T-helper 2 cell (primary cell): ENCODE data around the gene APOM.

Source experiments
- DNase-seq, 5 experiments: peaks; one replicate each; pipeline versions ENCODE4 v3.0.0 to v3.0.0-alpha.2; 2012 to 2022

Gene APOM

DNA sequence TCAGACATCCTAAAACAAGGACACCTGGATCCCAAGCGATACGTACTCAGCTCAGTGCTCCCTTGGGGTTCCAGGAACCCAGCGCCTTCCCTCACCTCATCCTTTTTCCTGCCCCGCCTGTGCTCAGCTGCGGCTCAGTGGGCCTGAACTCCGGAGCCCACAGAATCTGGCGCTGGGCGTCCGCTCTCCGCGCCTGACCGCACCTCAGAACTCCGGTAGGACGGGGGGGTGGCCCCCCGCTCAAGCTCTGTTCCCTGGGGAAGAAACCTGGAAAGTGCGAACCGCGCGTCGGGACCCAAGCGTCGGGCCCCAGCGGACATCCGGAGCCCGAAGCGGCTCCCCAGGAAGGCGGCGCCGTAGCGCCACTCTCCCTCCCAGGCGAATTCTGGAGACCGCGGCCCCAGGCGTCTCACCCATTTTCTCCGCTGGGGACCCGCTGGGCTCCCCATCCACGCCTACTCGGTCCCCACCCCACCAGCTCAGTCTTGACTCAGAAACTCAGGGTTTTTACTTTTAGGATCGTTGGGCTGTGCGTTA, 25.5 kb downstream of the APOM start:
- peak in 3 of 5 experiments; percentile 25 to 51 (median 38) for DNase-seq

DNA sequence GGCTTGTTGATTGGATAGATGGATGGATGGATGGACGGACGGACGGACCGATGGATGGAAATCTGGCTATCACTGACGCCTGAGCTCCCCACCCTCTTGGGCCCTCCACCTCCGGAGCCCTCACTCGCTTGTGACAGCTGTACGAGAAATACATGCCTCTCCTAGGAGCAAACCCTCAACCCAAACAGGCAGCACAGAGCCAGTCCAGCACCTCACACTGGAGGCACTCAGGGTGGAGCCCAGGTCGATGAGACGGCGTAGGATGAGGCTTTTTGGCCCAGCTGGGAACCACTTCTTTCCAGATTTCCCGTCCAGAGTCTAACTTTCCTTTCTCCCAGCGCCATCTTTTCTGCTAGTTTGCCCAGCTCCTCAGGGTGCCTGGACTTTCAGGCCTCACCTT, 27.9 kb downstream of the APOM start:
- no peak for DNase-seq

DNA sequence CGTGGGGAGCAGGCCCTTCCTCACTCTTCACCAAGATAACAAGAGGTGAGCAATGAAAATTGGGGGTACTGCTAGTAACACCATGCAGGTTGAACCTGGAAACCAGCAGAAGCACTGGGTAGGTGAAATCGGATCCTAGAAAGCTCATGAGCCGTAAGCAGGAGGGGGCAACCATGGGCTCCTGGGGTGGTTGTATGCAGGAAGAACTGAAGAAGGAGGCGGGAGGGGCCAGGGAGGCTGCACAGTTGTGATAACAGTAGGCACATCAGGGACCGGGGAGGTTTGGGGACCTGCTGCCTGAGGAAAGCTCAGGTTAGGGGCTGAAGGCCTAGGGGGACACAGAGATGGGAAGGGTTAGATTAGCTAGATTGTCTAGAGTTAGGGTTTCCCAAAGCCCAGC, 30.8 kb downstream of the APOM start:
- no peak for DNase-seq

DNA sequence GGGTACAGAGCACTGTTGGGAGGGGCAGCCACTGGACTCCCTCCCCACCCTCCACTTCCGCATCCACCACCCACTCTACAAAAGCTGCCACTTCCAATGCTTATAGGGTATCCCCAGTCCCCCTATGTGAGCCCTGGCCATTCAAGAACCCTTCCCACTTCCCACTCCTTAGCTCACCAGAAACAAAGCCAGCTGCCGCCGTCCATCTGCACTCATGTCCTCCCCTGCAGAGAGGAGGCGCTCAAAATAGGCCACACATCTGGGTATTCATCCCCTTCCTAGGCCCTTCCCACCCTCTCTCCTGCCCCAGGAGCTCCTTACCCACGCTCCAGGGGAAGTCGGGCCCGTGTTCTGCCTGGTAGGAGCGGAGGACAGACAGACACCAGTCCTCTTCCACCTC, 31.6 kb downstream of the APOM start:
- no peak for DNase-seq

DNA sequence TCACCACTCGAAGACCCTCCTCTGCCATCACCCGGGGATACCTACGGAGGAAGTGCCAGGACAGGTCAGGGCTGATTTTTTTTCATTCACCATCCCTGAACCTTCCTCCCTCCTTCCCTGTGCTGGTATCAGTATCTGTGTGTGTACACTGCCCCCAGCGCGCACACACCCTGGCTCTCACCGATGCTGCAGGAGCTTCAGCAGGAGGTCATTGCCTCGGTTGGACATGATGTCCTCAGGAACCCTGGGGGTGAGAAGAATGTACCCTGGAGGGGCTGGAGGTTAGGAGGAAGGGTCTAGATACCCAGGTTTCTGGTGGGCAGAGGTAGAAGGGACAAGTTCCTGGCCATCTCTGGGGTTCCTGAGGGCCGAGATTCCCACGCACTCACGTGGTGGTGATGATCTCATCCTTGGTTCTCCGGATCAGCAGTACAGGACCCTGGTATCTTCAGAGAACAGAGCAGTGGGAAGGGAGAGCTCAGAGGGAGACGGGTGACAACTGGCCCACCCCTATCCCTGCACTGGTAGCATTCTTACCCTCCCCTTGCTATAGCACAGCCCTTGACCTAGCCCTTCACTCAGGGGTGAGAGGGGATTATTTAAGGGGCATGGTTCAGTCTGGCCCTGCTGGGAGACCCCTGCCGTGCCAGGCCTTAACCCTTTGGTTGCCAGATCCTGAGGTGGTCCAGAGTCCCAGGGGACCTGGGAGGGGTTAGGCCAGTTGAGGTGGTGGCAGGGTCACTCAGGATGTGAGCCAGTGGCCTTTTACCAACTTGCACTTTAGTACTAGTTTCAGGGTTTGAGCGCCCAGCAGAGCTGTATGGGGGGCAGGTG, 32.4 kb downstream of the APOM start:
- DNase-seq: no peak

DNA sequence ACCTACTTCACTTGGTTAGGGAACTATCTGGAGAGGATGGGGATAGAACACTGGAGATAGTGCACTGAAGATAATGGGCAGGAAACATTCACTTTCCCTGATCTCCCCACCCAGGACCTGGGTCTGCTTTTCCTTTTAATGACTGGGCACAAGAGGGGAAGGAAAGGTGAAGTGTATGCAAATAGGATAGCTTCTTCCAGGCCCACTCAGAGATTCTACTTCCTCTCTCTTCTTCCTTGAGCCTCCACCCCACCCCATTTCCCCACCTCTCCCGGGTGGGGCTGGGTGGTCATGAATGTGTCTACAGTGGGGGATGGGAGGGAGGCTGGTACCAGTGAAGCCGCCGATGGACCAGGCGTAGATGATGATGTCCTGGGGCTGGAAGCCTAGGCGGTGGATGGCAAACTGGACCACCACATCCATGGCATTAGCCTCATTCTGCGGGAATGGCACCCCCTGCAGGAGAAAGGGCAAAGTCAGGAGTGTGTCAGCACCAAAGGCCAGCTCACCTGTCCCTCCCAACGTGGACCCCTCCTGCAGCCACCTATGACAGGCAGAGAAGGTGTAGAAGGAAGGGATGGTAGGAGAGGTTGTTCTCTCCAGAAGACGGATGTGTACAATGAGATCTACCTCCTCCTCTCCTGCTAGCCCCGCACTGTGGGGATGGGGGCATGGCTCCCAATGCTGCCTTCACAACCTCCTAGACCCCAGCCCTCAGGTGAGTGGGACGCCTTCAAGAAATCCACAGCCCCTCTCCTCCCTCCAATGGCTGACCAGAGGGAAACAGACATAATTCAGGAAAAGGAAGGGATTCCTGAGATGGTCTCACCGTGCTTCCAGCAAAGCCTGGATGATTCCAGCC, 33.8 kb downstream of the APOM start:
- no peak for DNase-seq

DNA sequence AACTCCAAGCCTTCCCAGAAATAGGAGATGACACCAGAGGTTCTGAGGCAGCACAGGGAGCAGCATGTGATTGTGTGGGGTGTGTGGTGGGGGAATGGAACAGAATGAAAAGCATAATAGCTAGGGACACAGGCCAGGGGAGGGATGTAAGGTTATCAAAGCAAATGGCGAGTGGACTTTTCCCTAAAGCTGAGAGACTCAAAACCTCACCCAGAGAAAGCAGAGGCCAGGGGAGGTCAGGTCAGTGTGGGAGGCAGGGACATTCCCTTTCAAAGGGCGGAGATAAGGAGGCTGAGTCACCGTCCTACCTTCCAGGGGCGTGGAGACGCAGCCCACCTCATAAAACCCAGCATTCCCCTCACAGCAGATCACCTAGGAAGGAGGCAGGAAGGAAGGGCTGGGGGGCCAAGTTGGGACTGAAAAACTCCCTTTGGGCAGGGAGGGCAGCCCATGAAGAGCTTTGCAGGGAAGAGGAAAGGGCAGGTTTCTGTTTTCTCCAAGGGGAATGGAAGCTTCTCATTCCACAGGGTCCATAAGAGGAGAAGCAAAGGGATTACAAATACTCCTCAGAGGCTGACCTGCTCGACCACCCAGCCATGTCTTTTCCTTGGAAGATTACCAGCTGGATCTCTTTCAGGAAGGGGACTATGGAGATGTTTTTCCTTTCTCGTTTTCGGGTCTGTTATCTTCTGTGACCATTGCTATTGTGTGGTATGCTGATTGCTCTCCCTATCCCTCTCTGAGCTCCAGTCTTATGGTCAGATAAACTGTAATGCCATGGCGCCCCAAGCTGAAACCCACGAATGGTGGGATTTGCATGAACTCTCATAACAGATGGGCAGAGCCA, 34.8 kb downstream of the APOM start:
- no peak for DNase-seq

DNA sequence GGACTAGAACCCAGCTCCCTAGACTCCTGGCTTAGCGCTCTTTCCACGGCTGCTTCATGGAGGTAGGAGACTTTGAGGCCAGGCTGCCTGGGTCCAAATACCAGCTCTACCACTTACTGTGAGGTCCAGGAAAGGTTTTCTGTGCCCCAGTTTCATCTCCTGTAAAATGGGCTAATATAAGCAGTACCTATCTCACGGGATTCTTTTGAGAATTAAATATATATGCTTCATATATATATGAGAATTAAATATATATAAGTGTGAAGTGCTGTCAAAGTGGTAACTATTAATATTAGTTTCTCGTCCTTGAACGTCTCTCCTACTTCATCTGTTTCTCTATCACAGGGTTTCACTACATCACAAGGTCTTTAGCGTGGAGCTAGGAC, 35.4 kb downstream of the APOM start:
- DNase-seq: no peak

DNA sequence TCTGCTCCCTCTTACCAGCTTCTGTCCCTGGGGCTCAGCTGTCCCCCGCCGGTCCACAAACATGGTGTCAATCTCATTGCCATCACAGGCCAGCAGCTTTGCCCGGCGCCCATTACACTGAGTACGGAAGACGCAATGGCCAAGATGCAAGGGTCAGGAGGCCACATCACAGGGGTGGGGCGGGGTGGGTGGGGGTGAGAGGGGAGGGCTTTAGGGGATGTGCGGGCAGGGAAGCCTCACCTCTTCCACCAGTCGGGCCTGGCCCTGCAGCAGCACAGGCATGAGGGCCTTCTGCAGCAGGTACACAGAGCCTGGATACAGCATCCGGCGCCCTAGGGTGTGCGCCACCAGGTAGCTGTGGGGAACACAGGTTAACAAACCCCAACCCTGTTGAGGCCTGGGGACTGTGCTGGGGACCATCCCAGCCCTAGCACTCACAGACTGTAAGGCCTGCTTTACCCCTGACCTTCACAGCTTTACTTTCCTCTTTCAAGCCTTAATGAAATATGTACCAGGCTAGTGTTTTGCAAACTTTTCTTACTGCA, 35.9 kb downstream of the APOM start:
- no peak for DNase-seq

DNA sequence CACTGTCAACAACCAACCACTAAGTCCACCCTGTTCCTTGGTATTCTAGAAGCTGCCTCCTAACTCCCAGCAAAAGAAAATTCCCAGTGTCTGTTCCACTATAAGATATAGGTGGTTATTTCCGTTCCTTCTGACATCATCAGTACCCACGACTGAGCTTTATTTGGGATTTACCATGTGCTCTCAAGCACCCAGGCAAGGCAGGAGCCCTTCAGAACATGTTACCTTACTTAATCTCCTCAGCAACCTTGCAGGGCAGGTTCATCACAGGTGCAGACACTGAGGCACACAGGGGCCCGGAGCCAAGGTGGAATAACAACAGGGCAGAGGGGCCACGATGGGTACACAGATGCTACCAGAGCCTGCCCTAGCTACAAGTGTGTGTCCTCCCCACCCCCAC, 36.7 kb downstream of the APOM start:
- no peak for DNase-seq

DNA sequence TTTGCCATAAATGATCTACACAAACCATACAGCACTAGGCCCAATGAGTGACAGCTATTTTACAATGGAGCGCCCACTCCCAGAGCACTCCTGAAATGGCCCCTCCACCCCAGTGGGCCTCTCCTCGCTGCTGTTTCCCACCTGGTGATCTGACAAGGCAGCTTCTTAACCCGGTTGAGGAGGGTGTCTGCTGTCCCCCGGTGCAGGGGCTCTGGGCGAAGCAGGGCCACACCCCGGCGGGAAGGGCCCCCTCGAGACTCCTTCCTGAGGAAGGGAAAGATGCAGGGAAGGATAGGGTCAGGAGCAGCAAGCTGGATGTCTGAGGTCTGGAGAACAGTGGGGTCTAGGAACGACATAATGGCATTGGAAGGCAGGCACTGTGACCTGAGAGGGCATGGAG, 37.2 kb downstream of the APOM start:
- DNase-seq: no peak

DNA sequence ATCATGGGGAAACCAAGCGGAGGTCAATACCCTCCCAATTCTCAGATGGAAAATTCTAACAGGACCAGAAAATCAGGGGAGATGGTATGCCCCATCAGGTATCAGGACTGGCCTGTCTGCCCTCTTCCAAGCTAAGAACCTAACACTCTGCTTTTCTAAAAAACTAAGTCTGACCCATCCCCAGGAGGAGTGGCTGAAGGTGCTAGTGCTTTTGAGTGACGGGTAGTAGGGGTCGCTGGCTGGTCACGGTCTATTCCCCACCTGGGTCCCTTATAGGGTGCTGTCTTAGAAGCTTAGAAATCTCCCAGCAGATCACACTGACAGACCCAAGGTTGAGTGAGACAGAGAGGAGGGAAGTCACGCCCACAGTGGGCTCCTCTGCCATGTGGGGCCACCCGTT, 37.8 kb downstream of the APOM start:
- no peak for DNase-seq

DNA sequence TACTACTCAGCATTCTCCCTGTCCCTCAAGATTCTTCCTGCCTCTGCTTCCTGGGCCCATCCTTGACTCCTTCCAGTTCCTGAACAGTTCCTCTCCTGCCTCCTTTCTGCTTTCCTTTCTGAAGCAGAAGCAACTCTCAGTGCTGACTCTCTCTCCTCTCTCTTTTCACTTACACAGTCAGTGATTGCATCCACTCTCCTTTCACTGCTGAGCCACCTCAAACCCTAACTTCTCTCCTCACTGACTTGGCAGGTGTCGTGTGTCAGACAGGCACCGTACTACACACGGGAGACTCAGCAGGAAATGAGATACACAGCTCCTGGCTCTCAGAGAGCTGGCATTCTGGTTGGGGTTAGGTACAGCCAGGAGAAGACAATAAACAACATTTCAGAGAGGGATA, 41.9 kb downstream of the APOM start:
- DNase-seq: peak in 1 of 5 experiments; percentile 49

DNA sequence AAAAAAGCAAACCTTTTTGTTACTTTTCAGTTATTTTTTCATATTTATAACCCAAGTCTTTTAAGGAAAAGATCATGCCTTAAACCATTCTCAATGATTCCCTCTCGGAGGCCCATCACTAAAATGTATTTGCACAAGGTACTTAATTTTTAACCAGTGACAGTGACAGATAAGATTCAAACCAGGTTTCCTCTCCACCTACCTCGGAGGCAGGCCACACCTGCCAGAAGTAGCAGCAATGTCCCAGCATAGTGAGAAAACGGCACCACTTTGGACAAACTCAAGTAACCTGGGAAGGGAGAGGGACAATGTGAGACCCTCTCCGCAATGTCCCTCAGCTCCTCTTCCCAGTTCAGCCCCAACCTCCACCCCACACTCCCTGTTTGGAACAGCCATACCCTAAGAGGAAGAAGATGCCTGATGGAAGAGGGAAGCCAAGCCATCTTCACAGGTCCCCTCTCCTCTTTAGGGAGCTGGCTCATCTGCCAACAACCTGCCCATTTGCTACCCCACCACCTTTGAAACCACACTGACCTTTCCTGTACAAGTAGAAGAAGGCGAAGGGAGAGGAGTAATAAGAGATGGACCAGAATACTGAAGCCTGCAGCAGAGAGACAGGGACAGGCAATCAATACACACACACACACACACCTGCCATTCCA, 45.2 kb downstream of the APOM start:
- DNase-seq: no peak

DNA sequence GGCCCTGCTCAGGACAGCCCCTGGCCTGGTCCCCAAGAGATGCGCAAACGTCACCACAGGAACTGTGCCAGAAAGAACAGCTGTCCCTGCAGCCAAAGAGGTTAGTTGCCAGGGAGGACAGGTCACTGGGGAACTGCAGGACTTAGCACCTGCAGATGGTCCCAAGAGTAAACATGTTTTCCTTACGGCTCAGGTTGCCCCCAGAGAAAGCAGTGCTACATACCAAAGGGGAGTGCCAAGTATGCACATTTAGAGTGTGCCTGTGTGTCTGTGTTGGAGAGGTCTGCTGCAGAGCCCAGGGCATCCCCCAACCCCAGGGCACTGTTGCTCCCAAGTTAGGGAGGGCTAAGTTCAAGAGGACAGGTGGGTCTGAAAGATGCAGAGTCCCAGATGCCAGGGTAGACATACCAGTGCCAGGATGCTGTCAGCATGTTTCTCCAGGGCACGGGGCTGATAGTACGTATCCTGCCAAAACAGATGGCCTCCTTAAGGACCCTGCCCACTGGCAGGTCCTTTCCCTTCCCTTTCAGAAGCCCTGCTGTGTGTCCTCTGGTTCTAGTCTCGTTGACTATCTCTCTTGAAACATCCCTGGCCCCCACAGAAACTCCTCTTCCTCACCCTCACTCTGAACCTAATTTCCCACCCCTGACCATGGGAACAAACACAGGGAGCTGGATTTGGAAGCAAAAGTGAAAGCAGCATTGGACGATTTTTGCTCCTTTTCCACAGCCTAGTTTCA, 46.1 kb downstream of the APOM start:
- DNase-seq: no peak

DNA sequence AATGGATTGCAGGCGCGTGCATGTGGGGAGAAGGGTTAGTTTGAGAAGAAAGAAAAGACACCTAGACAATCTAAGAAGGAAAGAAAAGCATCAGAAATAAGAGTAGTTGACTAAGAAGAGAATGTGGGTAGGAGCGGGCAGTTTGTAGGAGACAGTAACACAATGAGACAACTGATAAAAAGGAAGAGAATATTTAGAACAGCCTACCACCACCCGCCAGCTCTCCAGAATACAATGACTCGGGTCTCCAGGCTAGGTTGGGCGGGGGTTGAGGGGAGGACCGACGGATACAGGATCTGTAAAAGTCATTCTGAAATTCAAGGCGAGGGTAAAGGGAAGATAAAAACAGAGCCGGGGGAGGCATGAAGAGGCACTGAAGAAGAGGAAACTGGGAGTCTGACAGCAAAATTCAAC, 46.7 kb downstream of the APOM start:
- DNase-seq: peak in 2 of 5 experiments; percentile 6 to 42

DNA sequence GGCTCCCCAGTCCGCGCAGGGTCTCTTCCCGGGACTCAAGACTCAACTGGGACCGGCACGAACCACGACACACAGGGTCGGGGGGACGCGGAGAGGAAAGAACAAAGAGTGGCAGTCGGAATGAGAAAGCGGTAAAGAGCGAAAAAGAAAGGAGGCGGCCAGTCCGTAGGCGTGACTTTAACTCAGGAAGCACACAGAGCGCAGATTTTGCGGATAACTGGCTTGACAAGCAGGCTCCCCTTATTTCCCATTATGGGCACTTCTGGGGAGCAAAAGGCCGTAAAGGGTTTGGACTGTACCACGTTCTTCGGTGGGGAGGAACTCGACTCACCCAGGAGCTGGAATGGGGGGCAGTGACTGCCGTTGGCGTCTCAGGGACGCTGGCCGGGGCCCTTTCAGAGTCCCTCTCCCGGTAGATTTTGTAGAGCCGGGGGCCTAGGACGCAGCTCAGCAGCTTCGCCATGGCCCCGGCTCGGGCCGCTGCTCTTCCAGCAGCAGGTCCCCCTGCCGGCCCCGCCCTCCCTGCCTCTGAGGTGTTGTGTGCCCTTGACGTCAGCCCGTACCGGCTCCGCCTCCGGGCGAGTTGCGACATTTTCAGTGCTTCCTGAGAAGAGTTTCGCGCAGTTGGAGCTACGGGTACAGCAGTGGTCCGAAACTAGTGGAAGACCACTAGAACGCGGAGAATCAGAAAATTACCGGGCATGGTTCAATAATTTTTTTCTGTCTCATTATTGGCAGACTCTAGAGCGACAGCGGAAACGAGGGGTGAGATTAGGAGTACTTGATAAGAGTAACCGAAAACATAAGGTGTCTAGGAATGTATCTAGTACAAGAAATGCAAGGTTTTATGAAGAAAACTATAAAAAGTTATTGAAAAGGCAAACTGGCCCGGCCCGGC, 47.4 kb downstream of the APOM start, which contains the start of gene ABHD16A:
Gene ABHD16A (minus strand): TSS at position 506 of the 898 bp plus-strand sequence. CDS start 43 bp downstream, at position 463.
- DNase-seq: peak; percentile 90 to 99 (median 95)

DNA sequence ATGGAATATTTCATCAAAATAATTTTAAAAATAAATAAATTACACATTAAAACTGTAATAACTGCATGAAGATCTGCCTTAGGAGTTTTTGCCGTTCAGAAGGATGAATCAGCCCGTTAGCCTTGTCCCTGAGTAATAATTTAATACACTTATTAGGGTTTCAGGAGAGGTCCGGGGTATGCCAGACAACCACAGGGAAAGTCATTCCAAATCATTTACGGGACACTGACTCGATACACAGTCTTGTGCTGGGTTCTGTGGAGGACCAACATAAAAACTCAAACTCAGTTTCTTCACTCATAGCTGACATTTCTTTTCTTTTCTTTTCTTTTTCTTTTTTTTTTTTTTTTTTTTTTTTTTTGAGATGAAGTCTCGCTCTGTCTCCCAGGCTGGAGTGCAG, 50.2 kb downstream of the APOM start:
- DNase-seq: no peak

DNA sequence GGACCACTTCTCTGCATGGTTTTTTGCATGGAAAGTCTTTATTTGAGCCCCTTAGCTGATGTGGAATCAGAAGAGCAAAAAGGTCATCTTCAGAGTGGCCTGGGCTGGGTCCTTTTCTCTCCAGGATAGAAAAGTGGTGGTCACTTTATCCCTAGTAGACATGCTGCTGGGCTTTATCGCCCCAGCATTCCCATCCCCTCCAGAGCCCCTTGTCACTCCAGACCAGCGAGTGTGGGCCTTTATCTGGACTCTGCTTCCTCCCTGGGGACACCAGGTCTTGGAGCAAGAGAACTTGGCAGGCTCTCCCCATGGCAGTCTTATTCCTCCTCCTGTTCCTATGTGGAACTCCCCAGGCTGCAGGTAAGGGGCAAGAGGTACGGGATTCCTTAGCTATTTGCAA, 50.9 kb downstream of the APOM start, which contains the start of gene LY6G6F:
Gene LY6G6F (plus strand): TSS at position 268 of the 400 bp plus-strand sequence. CDS start 41 bp downstream, at position 309.
- no peak for DNase-seq

DNA sequence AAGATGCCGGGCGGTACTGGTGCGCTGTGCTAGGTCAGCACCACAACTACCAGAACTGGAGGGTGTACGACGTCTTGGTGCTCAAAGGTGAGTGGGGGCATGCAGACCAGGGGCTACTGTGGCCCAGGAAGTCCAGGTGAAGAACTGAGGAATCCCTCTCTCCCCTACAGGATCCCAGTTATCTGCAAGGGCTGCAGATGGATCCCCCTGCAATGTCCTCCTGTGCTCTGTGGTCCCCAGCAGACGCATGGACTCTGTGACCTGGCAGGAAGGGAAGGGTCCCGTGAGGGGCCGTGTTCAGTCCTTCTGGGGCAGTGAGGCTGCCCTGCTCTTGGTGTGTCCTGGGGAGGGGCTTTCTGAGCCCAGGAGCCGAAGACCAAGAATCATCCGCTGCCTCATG, 52.0 kb downstream of the APOM start:
- DNase-seq: no peak
